GM12872 (cell line): ENCODE data around the gene IPO8.

ENCODE experiments used
- TF ChIP-seq, protein P1 (sequence below): IDR thresholded peaks from 3 replicates; pipeline ENCODE4 v1.5.1; 2011; ENCODE audit warnings: low read depth, mild to moderate bottlenecking, low read length, moderate library complexity; ENCODE audit not compliant: insufficient read depth

Gene IPO8

DNA sequence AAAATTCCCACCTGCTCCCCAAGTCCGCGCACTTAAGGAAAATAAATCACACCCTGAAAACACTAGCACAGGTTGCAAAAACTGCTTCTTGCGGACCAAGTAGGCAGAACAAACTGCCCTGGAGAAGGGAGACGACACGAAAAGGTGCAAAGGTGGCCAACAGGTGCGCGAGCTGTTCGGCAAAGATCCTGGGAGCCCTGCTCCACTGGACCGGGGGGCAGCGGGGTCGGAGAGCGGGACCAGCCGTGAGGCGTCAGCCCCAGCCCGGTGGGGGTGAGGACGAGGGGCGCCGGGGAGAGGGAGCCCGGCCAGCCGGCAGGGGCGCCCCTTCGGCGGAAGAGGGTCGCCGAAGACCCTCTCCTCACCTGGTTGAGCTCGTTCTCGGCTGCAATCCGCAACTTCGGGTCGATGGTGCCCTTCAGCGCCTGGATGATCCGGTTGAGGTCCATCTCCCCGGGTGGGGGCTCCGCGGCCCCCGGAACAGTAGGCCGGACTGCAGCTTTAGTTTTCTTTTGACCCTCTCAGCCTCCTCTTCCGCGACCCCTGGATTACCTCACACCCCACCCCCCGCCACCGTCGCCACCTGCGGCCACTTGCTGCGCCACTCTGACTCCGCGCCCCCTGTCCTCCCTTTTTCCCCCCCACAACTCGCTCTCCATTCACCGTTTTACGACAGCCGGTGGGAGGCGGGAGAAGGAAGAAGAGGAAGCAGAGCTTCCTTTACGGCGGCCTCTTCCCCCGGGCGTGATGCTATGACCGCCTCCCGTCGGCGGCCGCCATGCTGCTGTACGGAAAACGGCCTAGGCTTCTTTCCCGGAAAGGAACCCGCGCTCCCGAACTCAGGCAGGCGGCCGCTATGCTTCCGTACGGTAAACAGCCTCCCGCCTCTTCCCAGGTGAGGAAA, at the start of gene IPO8:
Gene IPO8 (minus strand): TSS at position 671 of the 904 bp plus-strand sequence. CDS start 222 bp downstream, at position 449.
- TF ChIP-seq, protein P1, sequence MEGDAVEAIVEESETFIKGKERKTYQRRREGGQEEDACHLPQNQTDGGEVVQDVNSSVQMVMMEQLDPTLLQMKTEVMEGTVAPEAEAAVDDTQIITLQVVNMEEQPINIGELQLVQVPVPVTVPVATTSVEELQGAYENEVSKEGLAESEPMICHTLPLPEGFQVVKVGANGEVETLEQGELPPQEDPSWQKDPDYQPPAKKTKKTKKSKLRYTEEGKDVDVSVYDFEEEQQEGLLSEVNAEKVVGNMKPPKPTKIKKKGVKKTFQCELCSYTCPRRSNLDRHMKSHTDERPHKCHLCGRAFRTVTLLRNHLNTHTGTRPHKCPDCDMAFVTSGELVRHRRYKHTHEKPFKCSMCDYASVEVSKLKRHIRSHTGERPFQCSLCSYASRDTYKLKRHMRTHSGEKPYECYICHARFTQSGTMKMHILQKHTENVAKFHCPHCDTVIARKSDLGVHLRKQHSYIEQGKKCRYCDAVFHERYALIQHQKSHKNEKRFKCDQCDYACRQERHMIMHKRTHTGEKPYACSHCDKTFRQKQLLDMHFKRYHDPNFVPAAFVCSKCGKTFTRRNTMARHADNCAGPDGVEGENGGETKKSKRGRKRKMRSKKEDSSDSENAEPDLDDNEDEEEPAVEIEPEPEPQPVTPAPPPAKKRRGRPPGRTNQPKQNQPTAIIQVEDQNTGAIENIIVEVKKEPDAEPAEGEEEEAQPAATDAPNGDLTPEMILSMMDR, result peak; percentile 63

DNA sequence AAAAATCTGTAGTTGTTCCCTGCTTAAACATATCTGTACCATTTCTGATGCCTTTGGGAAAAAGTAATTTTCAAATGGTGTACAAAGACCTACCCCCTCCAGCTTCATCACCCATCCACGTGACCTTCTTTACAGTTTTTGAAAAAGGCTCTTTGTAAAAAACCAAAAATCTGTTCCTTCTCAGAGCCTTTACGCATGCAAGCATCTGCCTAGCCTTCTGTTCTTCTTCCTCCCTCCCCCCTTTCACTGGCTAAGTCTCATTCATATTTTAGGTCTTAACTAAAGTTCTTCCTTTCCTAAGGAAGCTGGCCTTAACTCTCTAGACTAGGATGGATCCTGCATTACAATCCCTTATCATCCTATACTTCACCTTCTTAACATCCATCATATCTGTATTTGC, 48.7 kb upstream of the IPO8 start:
- TF ChIP-seq, protein P1, result no peak

GRCh38 chr12:30740274-30740673, 44.6 kb upstream of the IPO8 start:
- TF ChIP-seq, protein P1, result no peak

- TF ChIP-seq, protein P1, result no peak
Measured at GRCh38 chr12:30739020-30739419, 43.4 kb upstream of the IPO8 start.

GRCh38 chr12:30732954-30733637, 37.4 kb upstream of the IPO8 start:
- TF ChIP-seq, protein P1, result no peak

DNA sequence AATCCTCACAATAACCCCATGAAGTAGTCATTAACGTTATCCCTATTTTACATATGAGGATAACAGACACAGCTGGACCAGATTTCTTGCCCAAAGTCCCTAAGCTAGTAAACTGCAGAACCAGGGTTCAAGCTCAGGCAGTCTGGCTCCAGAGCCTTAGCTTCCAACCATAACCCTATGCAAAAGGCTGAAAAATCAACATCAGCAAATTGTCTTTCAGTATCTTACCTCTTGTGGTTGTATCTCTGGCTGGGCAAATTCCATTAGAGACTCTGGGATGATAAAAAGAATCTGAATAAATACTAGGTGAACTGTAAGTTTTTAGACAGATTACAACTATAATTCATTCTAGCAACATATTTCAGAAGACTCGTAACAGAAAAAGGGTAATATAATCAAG, 34.3 kb upstream of the IPO8 start:
- TF ChIP-seq, protein P1, result no peak

DNA sequence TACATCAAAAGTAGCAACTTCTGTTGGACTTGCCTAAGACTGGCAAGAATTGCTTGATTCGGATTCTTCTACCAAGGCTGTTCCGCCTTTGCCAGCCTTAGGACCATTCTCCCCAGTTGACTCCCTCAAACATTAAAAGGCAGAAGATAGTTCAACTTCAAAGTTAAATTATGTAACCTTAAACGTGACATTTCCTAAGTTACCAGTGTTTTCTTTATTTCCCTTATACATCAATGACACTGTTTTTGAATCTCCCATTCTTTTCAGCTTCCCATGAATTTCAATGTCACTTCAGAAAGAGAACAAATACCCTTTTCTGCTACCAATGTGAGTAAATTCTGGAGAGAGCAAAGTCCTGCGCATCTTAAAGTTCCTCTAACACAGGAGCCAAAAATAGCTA, 33.9 kb upstream of the IPO8 start:
- TF ChIP-seq, protein P1, result no peak
